Medulla oblongata (tissue), 1 donor: ENCODE data around the gene LTB.
A peak's percentile ranks its signal among the peaks of the same experiment; 100 is the strongest.

ENCODE experiments used
- DNase-seq: peaks from one replicate; pipeline ENCODE4 v3.0.0-alpha.2; 2015; ENCODE audit errors: extremely low spot score

LTB gene

GRCh38 chr6:31582230-31582643, at the start of gene LTB:
Gene LTB, minus strand, starts transcription at chr6:31582424. Its CDS starts 7 bp downstream, at chr6:31582417.
- DNase-seq: no peak

DNA sequence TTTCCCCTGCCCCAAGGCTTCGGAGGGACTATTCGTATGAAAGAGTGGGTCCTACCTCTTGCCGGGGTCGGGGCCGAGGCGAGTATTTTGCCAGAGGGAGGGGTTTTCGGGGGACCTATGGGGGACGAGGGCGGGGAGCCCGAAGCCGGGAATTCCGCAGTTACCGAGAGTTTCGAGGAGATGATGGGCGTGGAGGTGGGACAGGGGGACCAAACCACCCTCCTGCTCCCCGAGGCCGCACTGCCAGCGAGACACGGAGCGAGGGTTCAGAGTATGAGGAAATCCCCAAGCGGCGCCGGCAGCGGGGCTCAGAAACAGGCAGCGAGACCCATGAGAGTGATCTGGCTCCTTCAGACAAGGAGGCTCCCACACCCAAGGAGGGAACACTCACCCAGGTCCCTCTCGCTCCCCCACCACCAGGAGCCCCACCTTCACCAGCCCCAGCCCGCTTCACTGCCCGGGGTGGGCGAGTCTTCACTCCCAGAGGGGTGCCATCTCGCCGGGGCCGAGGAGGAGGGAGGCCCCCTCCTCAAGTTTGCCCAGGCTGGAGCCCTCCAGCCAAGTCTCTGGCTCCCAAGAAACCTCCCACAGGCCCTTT, 49.6 kb upstream of the LTB start:
- no peak for DNase-seq

DNA sequence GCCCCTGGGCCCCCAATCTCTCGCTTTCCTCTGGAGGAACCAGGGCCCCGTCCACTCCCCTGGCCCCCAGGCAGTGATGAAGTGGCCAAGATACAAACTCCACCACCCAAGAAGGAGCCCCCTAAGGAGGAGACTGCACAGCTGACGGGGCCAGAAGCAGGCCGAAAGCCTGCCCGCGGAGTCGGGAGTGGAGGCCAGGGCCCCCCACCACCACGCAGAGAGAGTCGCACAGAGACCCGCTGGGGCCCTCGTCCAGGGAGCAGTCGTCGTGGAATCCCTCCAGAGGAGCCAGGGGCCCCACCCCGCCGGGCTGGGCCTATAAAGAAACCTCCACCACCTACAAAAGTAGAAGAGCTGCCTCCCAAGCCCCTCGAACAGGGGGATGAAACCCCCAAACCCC, 49.0 kb upstream of the LTB start:
- DNase-seq: no peak

DNA sequence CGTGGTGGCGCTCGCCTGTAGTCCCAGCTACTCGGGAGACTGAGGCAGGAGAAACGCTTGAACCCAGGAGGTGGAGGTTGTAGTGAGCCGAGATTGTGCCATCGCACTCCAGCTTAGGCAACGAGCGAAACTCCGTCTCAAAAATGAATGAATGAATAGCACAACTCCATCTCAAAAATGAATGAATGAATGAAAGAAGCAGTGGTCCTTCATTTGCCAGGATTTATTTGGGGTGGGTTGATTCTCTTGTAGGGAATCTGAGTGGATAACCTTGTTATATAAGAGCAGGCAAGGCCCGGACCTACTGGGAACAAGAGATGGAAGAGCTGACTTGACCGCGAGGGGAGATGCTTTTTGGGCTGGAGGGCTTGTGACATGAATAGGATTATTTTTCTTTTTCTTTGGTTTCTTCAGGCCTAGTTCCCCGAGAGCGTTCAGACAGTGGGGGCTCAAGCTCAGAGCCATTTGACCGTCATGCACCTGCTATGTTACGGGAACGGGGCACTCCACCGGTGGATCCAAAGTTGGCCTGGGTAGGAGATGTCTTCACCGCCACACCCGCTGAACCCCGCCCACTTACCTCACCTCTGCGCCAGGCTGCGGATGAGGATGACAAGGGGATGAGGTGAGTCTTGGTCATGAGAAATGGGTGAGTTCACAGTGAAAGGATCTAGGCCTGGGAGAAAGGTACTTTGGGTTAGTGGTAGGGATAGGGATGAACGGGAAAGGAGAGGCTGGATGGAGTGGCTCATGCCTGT, 48.1 kb upstream of the LTB start:
- no peak for DNase-seq

GRCh38 chr6:31629014-31629413, 46.8 kb upstream of the LTB start:
- no peak for DNase-seq

GRCh38 chr6:31627690-31628287, 45.6 kb upstream of the LTB start:
- DNase-seq: no peak

- DNase-seq: no peak
Measured at GRCh38 chr6:31626952-31627351, 44.7 kb upstream of the LTB start.

DNA sequence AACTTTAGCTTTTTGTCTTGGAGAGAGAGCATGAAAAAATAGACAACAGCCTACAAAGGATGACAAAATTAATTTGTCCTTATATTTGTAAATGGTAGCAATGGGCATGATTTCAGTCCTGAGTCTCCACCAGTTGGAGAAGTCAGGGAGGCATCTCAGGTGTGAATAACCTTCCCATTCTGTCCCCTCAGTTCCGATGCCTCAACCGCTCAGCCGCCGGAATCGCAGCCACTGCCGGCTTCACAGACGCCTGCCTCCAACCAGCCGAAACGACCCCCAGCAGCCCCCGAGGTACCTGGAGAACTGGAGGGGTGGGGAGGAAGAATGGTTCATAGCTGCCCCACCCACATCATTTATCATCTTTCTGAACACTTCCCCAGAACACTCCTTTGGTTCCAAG, 41.8 kb upstream of the LTB start:
- DNase-seq: no peak

DNA sequence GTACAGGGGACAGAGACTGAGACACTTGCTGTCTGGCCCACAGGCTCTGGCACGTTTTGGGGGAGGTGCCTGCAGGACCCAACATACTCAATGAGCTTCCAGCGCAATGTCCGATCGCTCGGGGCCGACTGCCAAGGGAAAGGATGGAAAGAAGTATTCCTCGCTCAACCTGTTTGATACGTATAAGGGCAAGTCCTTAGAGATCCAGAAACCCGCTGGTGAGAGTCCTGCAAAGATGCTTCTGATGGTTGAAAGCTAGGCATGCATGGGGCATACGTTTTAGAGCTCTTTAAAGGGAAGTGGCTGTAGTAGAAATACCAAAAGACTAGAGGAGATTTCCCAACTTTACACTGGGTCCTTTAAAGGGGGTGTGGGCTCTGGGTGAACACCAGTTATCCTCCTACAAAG, 40.5 kb upstream of the LTB start:
- DNase-seq: no peak

DNA sequence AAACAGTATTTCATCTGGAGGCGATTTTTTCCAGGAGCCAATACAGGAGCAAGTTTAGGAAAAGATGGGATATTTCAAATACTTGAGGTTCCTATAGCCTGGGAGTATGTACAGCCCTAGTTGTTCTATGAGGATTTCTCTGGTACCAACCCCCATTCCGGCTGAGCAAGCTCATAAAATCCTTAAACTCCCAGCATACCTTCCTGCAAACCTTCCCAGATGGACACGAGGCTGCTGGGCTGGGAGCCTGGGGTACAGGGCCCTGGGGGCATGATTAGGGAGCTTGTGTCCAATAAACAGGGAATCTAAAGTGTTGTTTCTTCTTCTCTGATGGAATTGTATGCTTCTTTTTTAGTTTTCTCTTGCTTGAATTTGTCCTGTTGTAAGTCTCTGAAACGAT, 39.8 kb upstream of the LTB start:
- DNase-seq: peak; percentile 32

DNA sequence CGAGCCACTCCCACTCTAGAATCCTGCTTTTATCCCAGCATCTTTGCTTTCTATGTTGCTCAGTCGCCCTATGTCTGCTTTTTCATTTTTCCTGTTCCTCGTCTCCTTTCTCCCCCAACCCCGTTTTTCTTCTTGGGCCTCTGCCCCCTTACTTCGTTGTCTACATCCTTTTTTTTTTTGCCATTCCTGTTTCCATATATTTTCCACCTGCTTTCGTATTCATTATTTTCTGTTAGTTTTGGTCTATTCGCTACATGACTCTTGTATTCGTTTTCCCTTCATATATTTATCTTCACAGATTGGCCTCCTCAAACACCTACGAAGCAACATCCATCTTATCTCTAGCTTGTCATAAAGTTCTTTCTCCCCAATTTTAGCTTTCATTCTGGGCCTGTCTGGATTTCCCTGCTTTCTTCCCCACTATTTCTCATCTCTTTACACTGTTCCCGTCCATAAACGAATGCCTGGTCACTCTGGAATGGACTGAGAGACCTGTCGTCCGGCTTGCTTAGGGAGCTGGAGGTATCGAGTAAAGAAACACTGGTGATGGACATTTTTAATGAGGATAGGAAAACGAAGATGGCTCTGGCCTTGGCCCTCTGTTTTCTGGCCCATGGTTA, 39.2 kb upstream of the LTB start:
- DNase-seq: peak; percentile 37

DNA sequence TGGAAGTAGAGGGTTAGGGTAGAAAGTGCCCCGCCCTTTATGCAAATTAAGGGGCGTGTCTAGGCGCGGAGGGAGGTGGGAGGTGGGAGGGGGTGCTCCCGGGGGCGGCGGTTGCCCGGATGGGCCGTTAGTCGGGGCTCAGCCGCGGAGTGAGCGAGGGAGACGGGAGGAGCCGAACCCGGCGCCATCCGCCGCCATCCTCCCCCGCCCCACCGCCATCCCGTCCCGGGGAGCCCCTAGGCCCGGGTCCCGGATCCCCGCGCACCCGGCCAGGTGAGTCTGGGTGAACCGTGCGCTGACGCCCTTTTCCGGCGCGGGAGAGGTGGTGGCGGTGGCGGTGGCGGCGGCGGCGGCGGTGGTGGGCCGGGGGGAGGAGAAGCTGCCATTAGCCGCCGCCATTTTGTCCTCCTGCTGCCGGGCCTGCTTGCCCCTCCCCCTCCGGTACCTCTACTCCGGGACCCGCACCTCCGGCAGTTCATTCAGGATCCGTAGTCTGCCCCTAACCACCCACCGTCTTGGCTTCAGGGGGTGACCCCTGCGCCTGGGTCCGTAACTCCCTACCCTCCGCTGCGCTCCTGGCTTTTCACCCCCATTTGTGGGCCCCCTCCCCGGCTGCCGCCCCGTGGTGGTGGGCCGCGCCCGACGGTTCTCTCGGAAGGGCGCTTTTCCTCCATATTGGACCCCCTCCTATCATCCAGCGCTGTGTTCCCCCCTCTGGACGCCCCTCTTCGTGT, 38.5 kb upstream of the LTB start, which contains the start of gene PRRC2A:
Gene PRRC2A (plus strand): TSS at position 130 of the 734 bp plus-strand sequence. CDS start 2,075 bp downstream, outside the sequence.
- DNase-seq: peak; percentile 61

DNA sequence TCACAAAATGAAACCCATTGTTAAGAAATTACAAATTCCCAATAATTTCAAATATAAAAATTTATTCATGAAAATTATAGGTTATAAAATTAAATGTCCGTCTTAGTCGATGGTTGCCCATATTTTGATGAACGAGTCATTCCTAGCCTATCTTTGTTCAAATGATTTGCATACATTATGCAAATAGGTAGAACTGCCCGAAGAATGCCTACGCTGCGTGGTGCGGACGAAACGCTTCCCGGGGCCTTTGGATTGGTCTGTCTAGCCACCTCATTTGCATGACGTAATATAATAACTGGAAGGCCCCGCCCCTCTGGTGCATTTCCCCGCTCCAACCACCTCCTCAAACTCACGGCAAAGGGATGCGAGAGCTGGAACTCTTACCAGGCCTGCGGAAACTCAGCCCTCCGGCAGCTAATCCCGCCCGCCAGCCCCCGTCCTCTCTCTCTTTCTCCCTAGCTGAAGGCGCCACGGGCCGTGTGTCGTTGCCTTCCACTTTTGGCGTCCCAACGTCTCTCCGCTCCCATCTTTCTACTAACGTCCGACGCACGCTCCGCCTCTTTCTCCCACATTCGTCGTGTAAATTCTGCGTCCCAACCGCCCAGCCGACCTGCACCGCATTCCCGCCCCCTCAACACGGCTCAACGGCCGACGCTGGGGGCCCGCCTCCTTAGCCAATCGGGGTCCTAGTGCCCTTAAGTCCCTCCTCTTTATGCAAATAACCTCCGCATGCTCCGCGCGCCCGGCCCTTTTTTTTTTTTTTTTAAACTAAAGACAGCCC, 37.8 kb upstream of the LTB start:
- peak; percentile 99 for DNase-seq

- DNase-seq: no peak
Measured at GRCh38 chr6:31617010-31617409, 34.8 kb upstream of the LTB start.

DNA sequence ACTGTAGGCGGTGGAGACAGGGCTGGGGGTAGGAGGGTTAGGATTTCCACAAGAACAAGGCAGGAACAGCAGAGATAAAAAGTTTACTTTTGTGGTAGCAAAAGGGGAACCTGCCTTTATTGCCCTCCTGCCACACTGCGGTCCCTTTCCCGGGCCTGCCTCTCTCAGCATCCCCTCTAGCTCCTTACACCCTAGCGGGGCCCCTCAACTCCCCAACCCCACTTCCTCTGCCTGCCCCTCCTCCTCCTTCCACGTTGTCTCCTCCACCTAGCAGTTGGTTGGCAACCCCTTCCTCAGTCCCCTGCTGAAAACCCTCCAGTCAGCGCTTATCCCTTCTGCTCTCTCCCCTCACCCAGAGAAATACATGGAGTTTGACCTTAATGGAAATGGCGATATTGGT, 33.5 kb upstream of the LTB start:
- DNase-seq: peak; percentile 30

DNA sequence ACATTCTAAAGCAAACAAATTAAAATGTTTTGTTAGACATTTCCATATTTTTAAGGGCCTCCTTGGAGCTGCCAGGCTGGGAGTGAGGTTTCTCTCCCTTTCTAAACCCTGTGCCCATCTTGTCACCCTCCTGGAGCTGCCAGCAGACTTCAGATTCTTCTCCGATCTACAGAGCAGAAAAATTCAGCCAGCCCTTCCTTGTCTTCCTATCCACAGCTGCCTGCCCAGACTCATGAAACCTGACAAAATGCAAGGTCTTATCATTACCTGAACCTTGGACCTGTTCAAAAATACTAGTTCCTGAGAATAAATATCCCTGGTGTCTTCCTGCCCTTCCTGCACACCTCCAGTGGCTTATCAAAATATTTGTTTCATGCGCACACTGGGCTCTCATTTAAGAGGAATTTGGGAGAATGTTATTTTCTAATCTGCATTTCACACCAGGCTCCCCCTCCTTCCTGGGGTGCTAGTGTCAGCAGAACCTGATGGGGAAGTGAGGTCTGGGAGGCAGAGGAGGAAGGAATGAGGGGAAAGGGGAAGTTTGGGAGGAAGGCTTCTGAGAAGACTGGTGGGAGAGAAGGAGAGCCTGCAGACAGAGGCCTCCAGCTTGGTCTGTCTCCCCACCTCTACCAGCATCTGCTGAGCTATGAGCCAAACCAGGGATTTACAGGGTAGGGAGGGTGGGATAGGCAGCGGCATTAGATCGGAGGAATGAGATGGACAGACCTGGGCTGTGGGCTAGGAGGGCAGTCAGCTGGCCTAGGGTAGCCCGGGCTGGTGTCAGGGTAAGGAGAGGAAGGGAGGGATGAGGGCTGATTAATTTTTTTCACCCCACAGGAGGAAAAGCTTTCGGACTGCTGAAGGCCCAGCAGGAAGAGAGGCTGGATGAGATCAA, 32.7 kb upstream of the LTB start, which contains the start of gene AIF1:
Gene AIF1 (plus strand): TSS at position 551 of the 895 bp plus-strand sequence. CDS start 96 bp downstream, at position 647.
- peak; percentile 81 for DNase-seq

GRCh38 chr6:31614075-31614619, 31.9 kb upstream of the LTB start:
- DNase-seq: peak; percentile 62

- DNase-seq: no peak
Measured at GRCh38 chr6:31610968-31611367, 28.7 kb upstream of the LTB start.
